ENCODE measurements around the gene NRIP1.

GRCh38 chr21:14942801-14943490, 121.9 kb downstream of the NRIP1 start:
- TF ChIP-seq CTCF (IDR thresholded peaks at IDR 0.05 in 2 of 3, conservative IDR thresholded peaks at IDR 0.05 in 1 of 3; ENCODE audit: control insufficient read depth in 2 of 3, extremely low read depth in 1 of 3, insufficient read depth in 1 of 3, low read depth in 3 of 3, low read length in 3 of 3), result no peak
- no peak for TF ChIP-seq TCF12 (IDR thresholded peaks at IDR 0.05; ENCODE audit: low read depth, low read length)
- no peak for TF ChIP-seq NFIC (IDR thresholded peaks at IDR 0.05; ENCODE audit: low read depth, low read length)
- TF ChIP-seq ATF3 (IDR thresholded peaks at IDR 0.05; ENCODE audit: borderline replicate concordance, extremely low read depth, low read depth, low read length), result no peak

Data from GM12878 (cell line).